Measurements from ENCODE around the gene ZNF112. TPM values are rescaled to one million over a fixed set of nuclear protein-coding genes. Genes with fewer than 3 reads are reported as not detected.

ZNF112 gene
- total RNA-seq, 1 donor from 2014 or later = 2.5 TPM

- DNase-seq (ENCODE audit: low spot score) = no peak
These were observed 71.5 kb downstream of the ZNF112 start for GRCh38 chr19:44284968-44285367.

GRCh38 chr19:44282846-44283245 is 73.6 kb downstream of the ZNF112 start:
- no peak for DNase-seq (ENCODE audit: low spot score)

DNA sequence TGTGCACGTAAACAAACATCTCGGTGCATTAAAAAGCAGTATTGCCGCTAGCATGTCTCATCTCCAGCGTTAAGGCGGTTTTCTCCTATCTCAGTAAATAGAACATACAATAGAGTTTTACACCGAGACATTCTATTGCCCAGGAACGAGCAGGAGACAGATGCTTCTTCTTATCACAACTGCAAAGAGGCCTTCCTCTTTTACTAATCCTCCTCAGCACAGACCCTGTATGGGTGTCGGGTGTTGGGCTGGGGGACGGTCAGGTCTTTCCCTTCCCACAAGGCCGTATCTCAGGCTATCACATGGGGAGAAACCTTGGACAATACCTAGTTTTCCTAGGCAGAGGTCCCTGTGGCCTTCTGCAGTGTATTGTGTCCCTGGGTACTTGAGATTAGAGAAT is 75.6 kb downstream of the ZNF112 start:
- DNase-seq (ENCODE audit: low spot score) = no peak

DNA sequence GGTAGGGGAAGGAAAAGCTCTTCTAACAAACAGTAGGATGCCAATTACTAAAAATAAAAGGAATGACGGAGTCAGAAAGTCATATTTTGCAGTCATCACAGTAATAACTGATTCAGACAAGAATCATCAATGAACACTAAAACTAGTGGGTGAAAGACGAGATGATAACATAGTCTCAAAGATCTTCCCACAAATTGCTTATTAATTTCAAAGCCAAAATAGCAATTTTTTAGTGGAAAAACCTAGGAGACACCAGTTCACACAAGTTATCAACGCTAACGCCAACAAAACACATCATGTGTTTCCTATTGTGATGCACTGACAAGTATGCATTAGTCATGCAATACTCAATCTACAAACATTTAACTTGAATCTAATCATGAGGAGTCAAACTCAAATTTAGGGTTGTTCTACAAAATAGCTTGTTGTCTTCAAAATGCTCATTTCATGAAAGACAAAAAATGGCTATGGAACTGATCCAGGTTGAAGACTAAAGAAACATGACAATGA is 78.2 kb downstream of the ZNF112 start:
- no peak for DNase-seq (ENCODE audit: low spot score)

- DNase-seq (ENCODE audit: low spot score) = no peak
These were observed 79.1 kb downstream of the ZNF112 start for GRCh38 chr19:44277331-44277730.

Other genes starting within 250 kb of the ZNF112 start
- 3.8 TPM for gene ZNF225, start 243.3 kb downstream of the ZNF112 start, total RNA-seq
- 7.3 TPM for gene ZNF234, start 215.1 kb downstream of the ZNF112 start, total RNA-seq
- 12.2 TPM for gene ZNF226, start 191.6 kb downstream of the ZNF112 start, total RNA-seq
- 13.8 TPM for gene ZNF227, start 144.1 kb downstream of the ZNF112 start, total RNA-seq
- gene ZNF233, start 96.8 kb downstream of the ZNF112 start, total RNA-seq = 0.13 TPM
- 3.2 TPM for gene ZNF235, start 51.7 kb downstream of the ZNF112 start, total RNA-seq
- gene ZNF285, start 44.9 kb upstream of the ZNF112 start, total RNA-seq = 0.93 TPM
- 4.4 TPM for gene ZNF229, start 91.8 kb upstream of the ZNF112 start, total RNA-seq
- gene ZNF180, start 143.8 kb upstream of the ZNF112 start, total RNA-seq = 3.9 TPM
- not detected for gene CEACAM20, start 173.0 kb upstream of the ZNF112 start, total RNA-seq